HEK293 (cell line): ENCODE data around the gene BLOC1S1.

Experiments
- CTCF ChIA-PET: fragments of 350-600 bp; formaldehyde crosslinking; extraction: SDS; loops from one replicate; lab custom pipeline; 2021; ENCODE audit warnings: antibody characterized with exemption; lab: Yijun Ruan, JAX
- POLR2A ChIA-PET: fragments of 300-600 bp; formaldehyde crosslinking; extraction: SDS; loops from one replicate; lab custom pipeline; 2020; ENCODE audit warnings: antibody characterized with exemption, inconsistent platforms; lab: Yijun Ruan, JAX
- H3K27ac ChIP-seq: fragments of 200-500 bp; sonication (Bioruptor generic); 2 replicates; pipeline ENCODE4 v1.5.1; 2014; ENCODE audit warnings: low read depth, low read length, control low read depth, inconsistent platforms; ENCODE audit errors: extremely low read depth
- H3K36me3 ChIP-seq, 2 experiments: fragments of 200-500 bp in 1 of 2; sonication (Bioruptor generic) in 1 of 2; 1 replicate in 1 of 2; 2 replicates in 1 of 2; pipeline ENCODE4 v1.5.1; 2014 to 2017; ENCODE audit warnings: inconsistent platforms in 2 of 2, low read length in 2 of 2; ENCODE audit not compliant: control insufficient read depth in 2 of 2, insufficient read depth in 1 of 2
- H3K4me1 ChIP-seq: fragments of 200-500 bp; sonication (Bioruptor generic); 2 replicates; pipeline ENCODE4 v1.5.1; 2014; ENCODE audit warnings: mild to moderate bottlenecking, low read length, inconsistent platforms; ENCODE audit not compliant: control insufficient read depth, insufficient read depth
- H3K4me3 ChIP-seq: 2 replicates; pipeline ENCODE4 v1.5.1; 2011; ENCODE audit warnings: low read depth, mild to moderate bottlenecking, control low read depth, low read length, moderate library complexity
- H3K9me3 ChIP-seq: fragments of 200-500 bp; sonication (Bioruptor generic); 2 replicates; pipeline ENCODE4 v1.5.1; 2014; ENCODE audit warnings: low read depth, low read length, inconsistent platforms; ENCODE audit not compliant: control insufficient read depth, insufficient read depth
- EGR2 ChIP-seq: fragments of 450-650 bp; formaldehyde crosslinking; IDR thresholded peaks from 2 replicates; pipeline ENCODE4 v1.5.1; 2016; ENCODE audit warnings: low read depth, missing biosample characterization, missing genetic modification characterization
- ZFHX2 ChIP-seq: fragments of 450-650 bp; formaldehyde crosslinking; conservative IDR thresholded peaks from 2 replicates; pipeline ENCODE4 v1.5.1; 2016; ENCODE audit warnings: missing biosample characterization, missing genetic modification characterization
- ZNF335 ChIP-seq: fragments of 450-650 bp; formaldehyde crosslinking; conservative IDR thresholded peaks from 2 replicates; pipeline ENCODE4 v1.5.1; 2016; ENCODE audit warnings: missing biosample characterization, missing genetic modification characterization
- ZNF341 ChIP-seq: fragments of 450-650 bp; formaldehyde crosslinking; IDR thresholded peaks from 2 replicates; pipeline ENCODE4; 2016; ENCODE audit warnings: low read depth, missing biosample characterization, missing genetic modification characterization
- ZNF366 ChIP-seq: fragments of 450-650 bp; formaldehyde crosslinking; conservative IDR thresholded peaks from 2 replicates; pipeline ENCODE4 v1.5.1; 2016; ENCODE audit warnings: missing biosample characterization, missing genetic modification characterization
- ZNF530 ChIP-seq: fragments of 450-650 bp; formaldehyde crosslinking; IDR thresholded peaks from 2 replicates; pipeline ENCODE4 v1.5.1; 2016; ENCODE audit warnings: low read depth, missing biosample characterization, missing genetic modification characterization
- ZNF777 ChIP-seq: fragments of 450-650 bp; formaldehyde crosslinking; IDR thresholded peaks from 2 replicates; pipeline ENCODE4 v1.5.1; 2017; ENCODE audit warnings: missing biosample characterization, missing genetic modification characterization, borderline replicate concordance
- TF ChIP-seq, protein P1 (sequence below): fragments of 450-650 bp; formaldehyde crosslinking; IDR thresholded peaks from 2 replicates; pipeline ENCODE4 v1.5.1; 2016; ENCODE audit warnings: missing biosample characterization, missing genetic modification characterization, borderline replicate concordance
- TF ChIP-seq, protein P2 (sequence below): fragments of 450-650 bp; IDR thresholded peaks from 2 replicates; pipeline ENCODE4 v1.5.1; 2018; ENCODE audit warnings: missing biosample characterization, mild to moderate bottlenecking, missing genetic modification characterization
- TF ChIP-seq, protein P3 (sequence below): fragments of 450-650 bp; formaldehyde crosslinking; IDR thresholded peaks from 2 replicates; pipeline ENCODE4 v1.5.1; 2017; ENCODE audit warnings: missing biosample characterization, missing genetic modification characterization

Gene BLOC1S1

DNA sequence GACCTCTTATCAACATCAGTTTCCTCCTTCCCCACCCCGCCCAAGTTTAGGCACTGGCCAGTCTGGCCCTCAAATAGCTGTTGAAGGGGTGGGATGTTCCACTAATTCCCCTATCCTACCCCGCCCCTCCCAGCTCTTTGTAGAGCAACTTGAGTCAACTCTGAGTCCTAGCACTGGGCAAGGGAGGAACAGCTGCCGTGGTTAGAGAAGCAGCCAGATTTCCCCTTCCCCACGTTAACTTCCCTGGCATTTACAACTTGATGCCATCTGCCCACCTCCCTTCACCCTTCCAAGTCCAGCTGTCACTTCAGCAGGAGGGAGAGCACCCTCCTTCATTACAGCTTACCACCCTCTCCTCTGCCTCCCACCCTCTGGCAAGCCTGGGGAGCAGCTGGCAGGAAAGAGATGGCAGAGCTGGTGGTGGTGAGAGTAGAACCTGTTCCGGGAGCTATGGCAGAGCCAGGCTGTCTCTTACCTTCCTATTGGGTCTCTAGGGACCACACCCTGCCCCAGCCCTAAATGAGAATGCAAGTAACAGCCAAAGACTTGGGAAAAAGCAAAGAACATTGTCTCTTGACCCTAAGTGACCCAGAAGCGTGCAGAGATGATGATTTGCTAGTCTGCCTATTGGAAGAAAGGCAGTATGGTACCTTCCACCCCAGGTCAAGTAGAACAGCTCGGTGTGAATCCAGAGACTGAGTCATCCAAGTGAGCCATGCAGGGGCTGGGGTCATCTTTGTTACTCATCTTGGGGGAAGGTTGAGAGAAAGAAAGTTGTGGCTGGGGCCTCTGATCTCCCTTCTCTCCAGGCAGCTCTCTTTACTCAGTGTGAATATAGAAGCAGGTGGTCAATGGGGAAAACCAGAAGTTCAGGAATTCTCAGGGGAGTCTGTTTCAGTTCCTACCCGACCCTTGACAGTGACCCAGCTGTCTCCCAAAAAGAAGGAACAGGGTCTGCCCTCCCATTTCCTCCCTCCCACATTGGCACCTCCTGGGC, 1.5 kb downstream of the BLOC1S1 start (continued):
- TF ChIP-seq, protein P1, sequence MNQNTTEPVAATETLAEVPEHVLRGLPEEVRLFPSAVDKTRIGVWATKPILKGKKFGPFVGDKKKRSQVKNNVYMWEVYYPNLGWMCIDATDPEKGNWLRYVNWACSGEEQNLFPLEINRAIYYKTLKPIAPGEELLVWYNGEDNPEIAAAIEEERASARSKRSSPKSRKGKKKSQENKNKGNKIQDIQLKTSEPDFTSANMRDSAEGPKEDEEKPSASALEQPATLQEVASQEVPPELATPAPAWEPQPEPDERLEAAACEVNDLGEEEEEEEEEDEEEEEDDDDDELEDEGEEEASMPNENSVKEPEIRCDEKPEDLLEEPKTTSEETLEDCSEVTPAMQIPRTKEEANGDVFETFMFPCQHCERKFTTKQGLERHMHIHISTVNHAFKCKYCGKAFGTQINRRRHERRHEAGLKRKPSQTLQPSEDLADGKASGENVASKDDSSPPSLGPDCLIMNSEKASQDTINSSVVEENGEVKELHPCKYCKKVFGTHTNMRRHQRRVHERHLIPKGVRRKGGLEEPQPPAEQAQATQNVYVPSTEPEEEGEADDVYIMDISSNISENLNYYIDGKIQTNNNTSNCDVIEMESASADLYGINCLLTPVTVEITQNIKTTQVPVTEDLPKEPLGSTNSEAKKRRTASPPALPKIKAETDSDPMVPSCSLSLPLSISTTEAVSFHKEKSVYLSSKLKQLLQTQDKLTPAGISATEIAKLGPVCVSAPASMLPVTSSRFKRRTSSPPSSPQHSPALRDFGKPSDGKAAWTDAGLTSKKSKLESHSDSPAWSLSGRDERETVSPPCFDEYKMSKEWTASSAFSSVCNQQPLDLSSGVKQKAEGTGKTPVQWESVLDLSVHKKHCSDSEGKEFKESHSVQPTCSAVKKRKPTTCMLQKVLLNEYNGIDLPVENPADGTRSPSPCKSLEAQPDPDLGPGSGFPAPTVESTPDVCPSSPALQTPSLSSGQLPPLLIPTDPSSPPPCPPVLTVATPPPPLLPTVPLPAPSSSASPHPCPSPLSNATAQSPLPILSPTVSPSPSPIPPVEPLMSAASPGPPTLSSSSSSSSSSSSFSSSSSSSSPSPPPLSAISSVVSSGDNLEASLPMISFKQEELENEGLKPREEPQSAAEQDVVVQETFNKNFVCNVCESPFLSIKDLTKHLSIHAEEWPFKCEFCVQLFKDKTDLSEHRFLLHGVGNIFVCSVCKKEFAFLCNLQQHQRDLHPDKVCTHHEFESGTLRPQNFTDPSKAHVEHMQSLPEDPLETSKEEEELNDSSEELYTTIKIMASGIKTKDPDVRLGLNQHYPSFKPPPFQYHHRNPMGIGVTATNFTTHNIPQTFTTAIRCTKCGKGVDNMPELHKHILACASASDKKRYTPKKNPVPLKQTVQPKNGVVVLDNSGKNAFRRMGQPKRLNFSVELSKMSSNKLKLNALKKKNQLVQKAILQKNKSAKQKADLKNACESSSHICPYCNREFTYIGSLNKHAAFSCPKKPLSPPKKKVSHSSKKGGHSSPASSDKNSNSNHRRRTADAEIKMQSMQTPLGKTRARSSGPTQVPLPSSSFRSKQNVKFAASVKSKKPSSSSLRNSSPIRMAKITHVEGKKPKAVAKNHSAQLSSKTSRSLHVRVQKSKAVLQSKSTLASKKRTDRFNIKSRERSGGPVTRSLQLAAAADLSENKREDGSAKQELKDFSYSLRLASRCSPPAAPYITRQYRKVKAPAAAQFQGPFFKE, result no peak
- no peak for TF ChIP-seq ZNF530 (tag by site-specific recombination)

DNA sequence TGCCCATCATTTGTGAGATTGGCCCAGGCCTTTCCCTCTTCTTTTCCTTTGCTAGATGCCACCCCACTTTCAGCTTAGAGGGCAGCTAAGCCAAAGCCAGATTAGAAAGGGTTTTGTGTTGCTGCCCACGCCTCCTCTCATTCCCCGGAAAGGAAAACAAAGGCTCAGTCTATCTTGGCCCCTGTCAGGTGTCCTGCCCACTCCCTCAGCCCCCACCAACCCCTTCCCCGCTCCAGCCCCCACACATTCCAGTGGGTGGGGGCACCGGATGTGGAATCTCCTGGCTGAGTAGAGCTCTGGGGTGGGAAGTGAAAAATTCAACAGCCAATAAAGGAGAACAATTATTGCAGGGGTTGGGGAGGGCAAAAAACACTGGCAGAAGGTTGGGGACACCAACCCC, 2.2 kb downstream of the BLOC1S1 start:
- no peak overlapping the region for H3K27ac ChIP-seq
- peaks cover 0 to 24% of the 10 kb centered on the region in 2 experiments; a peak in 1 of 3 replicates for H3K36me3 ChIP-seq
- no peaks in the 10 kb centered on the region for H3K9me3 ChIP-seq
- peaks cover 13% of the 10 kb centered on the region; the same call in 1 of the 2 replicates for H3K4me1 ChIP-seq
- ChIA-PET CTCF (interaction anchor here (0.8 to 3.0 kb wide), 3 partner anchors 13 to 20 kb away, joined by 3 to 21 read pairs (median 5); no protein-coding TSS in a partner anchor), POLR2A (interaction anchor here (1.0 to 2.7 kb wide), 3 partner anchors 10 to 12 kb away, joined by 3 to 17 read pairs (median 6); partner anchors contain the start of genes CD63 and ITGA7)
- TF ChIP-seq, protein P2, sequence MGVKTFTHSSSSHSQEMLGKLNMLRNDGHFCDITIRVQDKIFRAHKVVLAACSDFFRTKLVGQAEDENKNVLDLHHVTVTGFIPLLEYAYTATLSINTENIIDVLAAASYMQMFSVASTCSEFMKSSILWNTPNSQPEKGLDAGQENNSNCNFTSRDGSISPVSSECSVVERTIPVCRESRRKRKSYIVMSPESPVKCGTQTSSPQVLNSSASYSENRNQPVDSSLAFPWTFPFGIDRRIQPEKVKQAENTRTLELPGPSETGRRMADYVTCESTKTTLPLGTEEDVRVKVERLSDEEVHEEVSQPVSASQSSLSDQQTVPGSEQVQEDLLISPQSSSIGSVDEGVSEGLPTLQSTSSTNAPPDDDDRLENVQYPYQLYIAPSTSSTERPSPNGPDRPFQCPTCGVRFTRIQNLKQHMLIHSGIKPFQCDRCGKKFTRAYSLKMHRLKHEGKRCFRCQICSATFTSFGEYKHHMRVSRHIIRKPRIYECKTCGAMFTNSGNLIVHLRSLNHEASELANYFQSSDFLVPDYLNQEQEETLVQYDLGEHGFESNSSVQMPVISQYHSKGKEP (tag by site-specific recombination), result no peak
- TF ChIP-seq, protein P3, sequence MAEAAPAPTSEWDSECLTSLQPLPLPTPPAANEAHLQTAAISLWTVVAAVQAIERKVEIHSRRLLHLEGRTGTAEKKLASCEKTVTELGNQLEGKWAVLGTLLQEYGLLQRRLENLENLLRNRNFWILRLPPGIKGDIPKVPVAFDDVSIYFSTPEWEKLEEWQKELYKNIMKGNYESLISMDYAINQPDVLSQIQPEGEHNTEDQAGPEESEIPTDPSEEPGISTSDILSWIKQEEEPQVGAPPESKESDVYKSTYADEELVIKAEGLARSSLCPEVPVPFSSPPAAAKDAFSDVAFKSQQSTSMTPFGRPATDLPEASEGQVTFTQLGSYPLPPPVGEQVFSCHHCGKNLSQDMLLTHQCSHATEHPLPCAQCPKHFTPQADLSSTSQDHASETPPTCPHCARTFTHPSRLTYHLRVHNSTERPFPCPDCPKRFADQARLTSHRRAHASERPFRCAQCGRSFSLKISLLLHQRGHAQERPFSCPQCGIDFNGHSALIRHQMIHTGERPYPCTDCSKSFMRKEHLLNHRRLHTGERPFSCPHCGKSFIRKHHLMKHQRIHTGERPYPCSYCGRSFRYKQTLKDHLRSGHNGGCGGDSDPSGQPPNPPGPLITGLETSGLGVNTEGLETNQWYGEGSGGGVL (tag by site-specific recombination), result peak; percentile 37
- TF ChIP-seq ZNF366 (tag by site-specific recombination), result no peak
- peak; percentile 19; the same call in 1 of the 2 replicates for TF ChIP-seq ZNF335 (tag by site-specific recombination)
- TF ChIP-seq ZNF777 (tag by site-specific recombination), result no peak
- TF ChIP-seq ZFHX2 (tag by site-specific recombination), result peak; percentile 98
- TF ChIP-seq EGR2 (tag by site-specific recombination), result peak; percentile 98
- TF ChIP-seq ZNF341 (tag by site-specific recombination), result peak; percentile 52; the same call in 1 of the 2 replicates
- TF ChIP-seq, all 188 proteins: peak for 5
- no peak overlapping the region for H3K4me3 ChIP-seq
